ENCODE results near the gene HIGD1B. TPM values are rescaled to one million over a fixed set of nuclear protein-coding genes. Genes with fewer than 3 reads are reported as not detected.

Gene HIGD1B
- polyA plus RNA-seq, 4 donors, result 1.1 to 2.1 (median 1.2) TPM

GRCh38 chr17:44832805-44833204 is 14.9 kb upstream of the HIGD1B start:
- no peak for DNase-seq (ENCODE audit: low read depth in 4 of 4, low spot score in 3 of 4)

GRCh38 chr17:44837196-44837595 is 10.5 kb upstream of the HIGD1B start:
- DNase-seq (ENCODE audit: low read depth in 4 of 4, low spot score in 3 of 4), result no peak

GRCh38 chr17:44840274-44840673 is 7.4 kb upstream of the HIGD1B start:
- no peak for DNase-seq (ENCODE audit: low read depth in 4 of 4, low spot score in 3 of 4)

- DNase-seq (ENCODE audit: low read depth in 4 of 4, low spot score in 3 of 4), result no peak
Measured at GRCh38 chr17:44840936-44841335, 6.7 kb upstream of the HIGD1B start.

DNA sequence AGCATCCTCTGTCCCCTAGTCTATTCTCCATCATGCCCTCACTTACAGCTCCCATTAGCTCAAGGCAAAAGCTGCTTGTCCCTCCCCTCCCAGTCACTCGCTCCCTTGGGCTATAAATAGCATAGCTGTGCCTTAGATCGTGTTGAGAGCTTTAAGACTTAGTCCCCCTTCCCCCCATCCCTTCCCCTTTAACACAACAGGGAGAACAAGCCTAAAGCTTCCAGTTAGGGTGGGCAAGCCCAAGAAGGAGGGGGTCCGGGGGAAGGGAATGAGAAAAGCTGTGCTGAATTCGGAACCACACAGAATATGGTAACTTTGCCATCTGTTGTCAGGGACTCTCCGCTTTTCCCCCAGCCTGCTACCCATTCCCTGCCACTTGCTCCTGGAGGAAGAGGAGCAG is 4.9 kb upstream of the HIGD1B start:
- DNase-seq (ENCODE audit: low read depth in 4 of 4, low spot score in 3 of 4), result no peak

DNA sequence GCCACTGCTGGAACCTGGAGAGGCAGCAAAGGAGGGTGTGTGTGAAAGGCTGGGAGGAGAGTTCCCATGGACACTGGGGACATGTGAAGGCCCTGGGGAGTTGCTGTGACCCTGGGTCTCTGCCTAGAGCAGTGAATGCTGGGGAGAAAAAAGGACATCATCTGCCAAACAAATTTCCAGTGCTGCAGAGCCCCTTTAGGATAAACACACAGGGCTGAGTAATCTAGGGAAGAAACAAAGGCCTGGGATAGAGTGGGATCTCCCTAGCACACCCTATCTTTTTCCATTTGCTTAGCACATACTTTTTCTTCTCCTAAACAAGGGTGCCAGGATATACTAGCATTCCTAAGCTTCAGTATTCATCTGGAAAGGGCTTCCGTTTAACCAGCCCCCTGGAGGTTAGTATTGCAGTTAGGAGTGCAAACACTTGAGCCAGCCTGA is 3.3 kb upstream of the HIGD1B start:
- no peak for DNase-seq (ENCODE audit: low read depth in 4 of 4, low spot score in 3 of 4)

DNA sequence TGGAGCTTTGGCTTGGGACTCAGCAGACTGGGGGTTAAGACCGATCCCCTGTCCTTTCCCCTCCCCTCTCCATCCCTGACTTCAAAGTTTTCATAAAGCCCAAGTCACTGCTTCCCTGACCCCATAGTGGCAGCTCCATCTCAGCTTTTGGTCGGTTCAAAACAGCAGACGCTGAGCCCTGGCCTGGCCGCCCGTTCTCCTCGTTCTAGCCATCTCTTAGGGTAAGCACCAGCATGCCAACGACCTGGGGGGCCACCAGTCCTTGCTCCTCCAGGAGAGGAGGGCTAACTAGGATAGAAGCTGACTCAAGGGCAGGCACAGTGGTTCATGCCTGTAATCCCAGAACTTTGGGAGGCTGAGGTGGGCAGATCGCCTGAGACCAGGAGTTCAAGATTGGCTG is 1.5 kb upstream of the HIGD1B start:
- DNase-seq (ENCODE audit: low read depth in 4 of 4, low spot score in 3 of 4), result no peak

GRCh38 chr17:44848257-44848795 is 643 bp downstream of the HIGD1B start:
- no peak for DNase-seq (ENCODE audit: low read depth in 4 of 4, low spot score in 3 of 4)

- DNase-seq (ENCODE audit: low read depth in 4 of 4, low spot score in 3 of 4), result no peak
Measured at GRCh38 chr17:44848961-44849489, 1.3 kb downstream of the HIGD1B start.

GRCh38 chr17:44850025-44850424 is 2.3 kb downstream of the HIGD1B start:
- no peak for DNase-seq (ENCODE audit: low read depth in 4 of 4, low spot score in 3 of 4)

- DNase-seq (ENCODE audit: low read depth in 4 of 4, low spot score in 3 of 4), result no peak
Measured at GRCh38 chr17:44850612-44851011, 2.9 kb downstream of the HIGD1B start.

DNA sequence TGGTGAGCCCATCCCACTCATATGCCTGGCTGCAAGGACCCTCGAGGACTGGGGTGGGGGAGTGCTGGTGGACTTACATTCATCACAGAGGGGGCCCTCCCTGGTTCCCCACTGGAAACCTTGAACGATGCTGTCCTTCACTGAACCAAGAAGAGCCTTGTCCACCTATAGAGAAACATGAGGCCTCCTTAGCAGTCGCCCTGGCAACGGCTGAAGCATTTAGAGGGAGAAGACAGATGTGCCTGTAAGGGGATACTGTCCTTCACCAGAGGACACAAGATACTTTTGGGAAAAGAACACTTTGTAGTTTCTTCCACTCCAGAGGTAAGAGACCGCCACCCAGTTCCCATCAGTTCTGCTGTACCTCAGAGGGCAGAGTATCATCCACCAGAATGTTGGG is 6.5 kb downstream of the HIGD1B start:
- DNase-seq (ENCODE audit: low read depth in 4 of 4, low spot score in 3 of 4), result no peak

DNA sequence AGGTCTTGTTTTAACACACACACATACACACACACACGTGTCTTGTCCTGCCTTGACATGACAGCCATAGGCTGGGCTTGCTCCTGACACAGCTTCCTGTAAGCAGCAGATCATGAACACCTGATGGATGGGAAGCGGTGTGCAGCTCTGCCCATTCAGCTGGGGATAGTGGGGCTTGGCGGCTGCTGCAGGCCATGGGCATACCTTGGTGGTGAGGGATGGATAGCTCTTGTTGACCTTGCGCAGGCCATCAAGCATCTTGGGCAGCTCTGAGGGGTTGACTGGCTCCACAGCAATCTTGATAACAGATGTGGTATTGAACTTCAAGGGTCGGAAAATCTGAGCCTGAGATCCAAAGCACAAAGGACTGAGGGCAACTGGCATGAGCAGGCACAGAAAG is 12.0 kb downstream of the HIGD1B start:
- no peak for DNase-seq (ENCODE audit: low read depth in 4 of 4, low spot score in 3 of 4)

DNA sequence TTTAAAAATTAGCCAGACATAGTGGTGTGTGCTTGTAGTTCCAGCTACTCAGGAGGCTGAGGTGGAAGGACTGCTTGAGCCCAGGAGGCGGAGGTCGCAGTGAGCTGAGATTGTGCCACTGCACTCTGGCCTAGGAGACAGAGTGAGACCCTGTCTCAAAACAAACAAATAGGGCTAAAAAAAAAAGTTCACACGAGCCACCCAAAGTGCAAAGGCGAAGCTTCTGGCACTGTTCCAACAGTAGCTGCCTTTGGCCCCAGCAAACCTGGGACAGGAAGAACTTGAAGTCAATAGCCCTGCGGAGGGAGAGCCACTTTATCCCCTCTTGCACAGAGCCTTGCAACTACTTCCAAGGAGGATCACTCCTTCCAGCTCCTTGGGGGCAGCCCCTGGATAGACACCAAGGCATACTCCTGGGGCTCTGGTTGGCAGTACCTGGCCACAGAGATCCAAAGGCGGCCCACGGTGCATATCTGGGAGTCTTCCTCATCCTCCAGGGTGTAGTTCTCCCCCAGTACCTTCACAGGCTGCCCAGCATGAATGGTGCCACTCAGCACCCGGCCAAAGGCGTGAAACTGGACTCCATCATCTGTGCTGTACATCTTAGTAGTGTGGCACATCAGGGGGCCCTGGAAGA is 14.7 kb downstream of the HIGD1B start:
- no peak for DNase-seq (ENCODE audit: low read depth in 4 of 4, low spot score in 3 of 4)

DNA sequence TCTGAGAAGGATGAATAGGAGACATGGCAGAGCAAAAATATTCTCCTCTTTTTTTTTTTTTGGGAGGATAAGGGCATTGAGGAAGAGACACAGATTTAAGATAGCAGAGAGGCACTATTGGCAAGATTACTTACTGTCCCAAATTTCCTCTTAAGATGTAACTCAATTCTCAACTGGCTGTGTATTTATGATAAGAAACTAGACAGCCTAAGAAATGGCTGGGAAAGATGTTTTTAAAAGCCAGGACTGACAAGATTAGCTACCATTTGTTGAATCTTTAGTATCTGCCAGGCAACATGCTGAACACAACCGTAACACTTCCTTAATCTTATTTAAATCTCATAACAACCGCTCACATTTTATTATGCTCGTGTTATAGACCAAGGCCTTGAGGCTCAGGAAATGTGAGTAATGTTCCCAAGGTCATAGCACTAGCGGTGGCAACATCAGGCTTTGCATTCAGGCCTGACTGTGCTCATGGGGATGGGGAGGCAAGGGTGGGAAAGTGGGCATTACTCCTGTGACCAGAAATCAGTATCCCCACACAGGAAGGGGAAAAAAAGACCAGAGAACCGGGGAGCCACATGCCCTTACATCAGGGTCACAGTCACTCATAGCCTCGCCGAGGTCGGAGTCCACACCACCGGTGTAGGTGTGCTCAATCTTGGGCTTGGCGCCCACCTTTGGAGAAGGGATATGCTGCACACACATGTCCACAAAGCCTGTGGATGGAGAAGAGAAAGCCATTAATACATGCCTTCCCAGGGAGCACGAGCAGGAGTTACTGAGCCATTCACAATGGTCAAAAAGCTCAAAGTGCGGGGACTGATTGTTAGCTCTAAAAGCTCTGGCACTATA is 15.6 kb downstream of the HIGD1B start:
- DNase-seq (ENCODE audit: low read depth in 4 of 4, low spot score in 3 of 4), result no peak

GRCh38 chr17:44864831-44865230 is 17.1 kb downstream of the HIGD1B start:
- DNase-seq (ENCODE audit: low read depth in 4 of 4, low spot score in 3 of 4), result no peak

- peak; percentile 33 to 69 (median 54) for DNase-seq (ENCODE audit: low read depth in 4 of 4, low spot score in 3 of 4)
Measured at GRCh38 chr17:44865231-44865660, 17.6 kb downstream of the HIGD1B start.

- no peak for DNase-seq (ENCODE audit: low read depth in 4 of 4, low spot score in 3 of 4)
Measured at GRCh38 chr17:44865931-44866330, 18.2 kb downstream of the HIGD1B start.

DNA sequence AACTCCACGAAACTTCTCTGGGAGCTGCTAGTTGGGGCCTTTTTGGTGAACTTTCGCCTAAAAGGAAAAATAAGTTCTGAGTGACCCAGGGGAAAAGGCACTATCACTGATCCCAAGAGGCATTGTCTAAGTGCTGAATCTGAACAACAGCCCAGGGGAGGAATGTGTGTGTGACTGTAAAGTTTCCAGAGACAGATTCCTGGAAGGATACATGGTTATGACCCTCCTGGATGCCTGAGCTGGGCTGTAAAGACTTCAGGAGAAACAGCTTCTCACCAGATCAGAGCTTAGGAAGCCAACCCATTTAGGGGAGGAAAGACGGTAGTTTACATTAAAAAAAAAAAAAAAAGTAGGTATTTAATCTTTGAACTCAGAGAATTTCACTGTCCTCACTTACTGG is 20.2 kb downstream of the HIGD1B start:
- no peak for DNase-seq (ENCODE audit: low read depth in 4 of 4, low spot score in 3 of 4)

DNA sequence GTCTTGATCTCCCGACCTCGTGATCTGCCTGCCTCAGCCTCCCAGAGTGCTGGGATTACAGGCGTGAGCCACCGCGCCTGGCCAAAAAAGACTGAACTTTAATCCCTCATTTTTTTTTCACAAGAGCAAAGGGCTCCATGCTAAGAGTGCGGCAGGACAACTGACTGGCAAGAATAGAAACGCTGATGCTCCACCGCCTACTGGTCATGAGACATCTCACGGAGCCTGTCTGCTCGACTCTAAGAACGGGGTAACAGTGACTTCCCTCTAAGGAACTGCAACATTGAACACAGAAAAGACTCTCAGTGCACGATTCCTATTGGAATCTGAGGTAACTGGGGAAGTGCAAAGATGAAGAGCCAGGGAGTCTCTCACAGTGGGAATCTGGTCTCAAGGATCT is 23.9 kb downstream of the HIGD1B start:
- DNase-seq (ENCODE audit: low read depth in 4 of 4, low spot score in 3 of 4), result no peak

DNA sequence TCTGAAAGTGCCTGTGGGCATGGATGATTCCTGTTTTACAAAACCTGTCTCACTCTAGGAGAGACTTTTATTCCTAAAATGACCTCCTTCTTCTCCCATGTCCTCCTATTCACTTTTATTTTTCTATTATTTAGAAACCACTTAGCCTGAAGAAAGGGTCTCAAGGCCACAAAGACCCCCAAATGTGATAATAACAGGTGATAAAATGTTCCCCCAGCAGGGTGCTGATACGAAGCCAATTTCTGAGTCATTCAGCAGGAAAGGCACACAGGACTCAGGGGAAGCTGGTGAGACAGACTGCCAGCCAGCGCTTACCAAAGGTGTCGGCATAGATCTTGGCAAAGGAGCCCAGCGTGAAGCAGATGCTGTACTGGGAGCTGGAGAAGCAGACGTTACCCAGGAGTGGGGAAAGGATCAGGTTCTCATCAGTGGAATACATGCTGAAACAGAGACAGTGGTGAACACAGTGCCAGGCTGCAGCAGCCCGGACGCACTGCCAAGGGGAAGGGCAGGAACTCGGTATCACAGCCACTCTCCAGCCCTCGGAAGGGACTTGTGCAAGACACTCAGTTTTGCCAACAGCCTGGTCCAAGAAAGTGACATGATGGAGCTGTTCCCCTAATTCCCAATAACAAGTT is 24.6 kb downstream of the HIGD1B start:
- DNase-seq (ENCODE audit: low read depth in 4 of 4, low spot score in 3 of 4), result no peak
